Inflammatory macrophage (primary cell): Measurements from ENCODE around the gene UPF1.
A peak's percentile ranks its signal among the peaks of the same experiment; 100 is the strongest.
"Not testable (repeated sequence)": the region's sequence is repeated elsewhere in the genome, so short reads cannot be mapped to it uniquely, and the experiment has no call there.

ENCODE experiments used
- DNase-seq, 2 donors: peaks; one replicate each; pipeline ENCODE4 v3.0.0-alpha.2; 2020 to 2022

The UPF1 gene

GRCh38 chr19:18899624-18900560, 68.1 kb downstream of the UPF1 start:
- no peak for DNase-seq

- no peak for DNase-seq
Measured at GRCh38 chr19:18900700-18901481, 69.1 kb downstream of the UPF1 start.

- no peak for DNase-seq
Measured at GRCh38 chr19:18901491-18901890, 69.7 kb downstream of the UPF1 start.

GRCh38 chr19:18902519-18902918, 70.8 kb downstream of the UPF1 start:
- not testable (repeated sequence) for DNase-seq

- no peak for DNase-seq
Measured at GRCh38 chr19:18903156-18904037, 71.6 kb downstream of the UPF1 start.

- DNase-seq = no peak
Measured at GRCh38 chr19:18904334-18905057, 72.7 kb downstream of the UPF1 start.

GRCh38 chr19:18905058-18905456, 73.3 kb downstream of the UPF1 start:
- DNase-seq = no peak

- DNase-seq = no peak
Measured at GRCh38 chr19:18905513-18906236, 73.9 kb downstream of the UPF1 start.

- DNase-seq = no peak
Measured at GRCh38 chr19:18906605-18907519, 75.1 kb downstream of the UPF1 start.

- no peak for DNase-seq
Measured at GRCh38 chr19:18908917-18909619, 77.3 kb downstream of the UPF1 start.

- DNase-seq = no peak
Measured at GRCh38 chr19:18910010-18910409, 78.3 kb downstream of the UPF1 start.

- DNase-seq = no peak
Measured at GRCh38 chr19:18910801-18911436, 79.2 kb downstream of the UPF1 start.

- DNase-seq = no peak
Measured at GRCh38 chr19:18912933-18913332, 81.2 kb downstream of the UPF1 start.

- DNase-seq = no peak
Measured at GRCh38 chr19:18913466-18913865, 81.7 kb downstream of the UPF1 start.

GRCh38 chr19:18915639-18916038, 83.9 kb downstream of the UPF1 start:
- peak; percentile 21 to 53 for DNase-seq

- not testable (repeated sequence) for DNase-seq
Measured at GRCh38 chr19:18917593-18917992, 85.8 kb downstream of the UPF1 start.
